Esophagus squamous epithelium (tissue), 4 donors: ENCODE results near the gene OR4A47.
"Not testable (repeated sequence)": the region's sequence is repeated elsewhere in the genome, so short reads cannot be mapped to it uniquely, and the experiment has no call there.

ENCODE experiments used
- POLR2A ChIP-seq, 4 donors: fragments of 450-650 bp; IDR thresholded peaks; one replicate each; pipeline ENCODE4 v1.6.1; 2017; ENCODE audit warnings: antibody characterized with exemption in 4 of 4, mild to moderate bottlenecking in 4 of 4, moderate library complexity in 3 of 4
- TF ChIP-seq, protein P1 (sequence below), 6 experiments: fragments of 450-650 bp in 4 of 6; fragments of 200-600 bp in 2 of 6; sonication (generic) in 2 of 6; IDR thresholded peaks; one replicate each; pipeline ENCODE4 v1.5.1; 2016 to 2019; ENCODE audit warnings: antibody characterized with exemption in 6 of 6, mild to moderate bottlenecking in 4 of 6, moderate library complexity in 4 of 6

DNA sequence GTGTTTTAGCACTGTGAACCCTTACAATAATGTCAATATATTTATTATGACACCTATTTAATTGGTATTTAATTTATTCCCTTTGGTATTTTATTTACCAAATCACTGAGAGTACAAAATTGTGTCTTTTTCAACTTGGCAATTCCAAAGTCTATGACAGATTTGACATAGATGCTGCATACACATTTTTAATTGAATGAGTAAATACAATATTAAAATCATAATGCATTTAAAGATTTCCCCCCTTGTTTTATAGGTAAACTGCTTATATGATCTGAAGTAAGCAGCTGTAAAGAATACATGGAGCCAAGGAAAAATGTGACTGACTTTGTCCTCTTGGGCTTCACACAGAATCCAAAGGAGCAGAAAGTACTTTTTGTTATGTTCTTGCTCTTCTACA, at the start of gene OR4A47:
- TF ChIP-seq, protein P1, sequence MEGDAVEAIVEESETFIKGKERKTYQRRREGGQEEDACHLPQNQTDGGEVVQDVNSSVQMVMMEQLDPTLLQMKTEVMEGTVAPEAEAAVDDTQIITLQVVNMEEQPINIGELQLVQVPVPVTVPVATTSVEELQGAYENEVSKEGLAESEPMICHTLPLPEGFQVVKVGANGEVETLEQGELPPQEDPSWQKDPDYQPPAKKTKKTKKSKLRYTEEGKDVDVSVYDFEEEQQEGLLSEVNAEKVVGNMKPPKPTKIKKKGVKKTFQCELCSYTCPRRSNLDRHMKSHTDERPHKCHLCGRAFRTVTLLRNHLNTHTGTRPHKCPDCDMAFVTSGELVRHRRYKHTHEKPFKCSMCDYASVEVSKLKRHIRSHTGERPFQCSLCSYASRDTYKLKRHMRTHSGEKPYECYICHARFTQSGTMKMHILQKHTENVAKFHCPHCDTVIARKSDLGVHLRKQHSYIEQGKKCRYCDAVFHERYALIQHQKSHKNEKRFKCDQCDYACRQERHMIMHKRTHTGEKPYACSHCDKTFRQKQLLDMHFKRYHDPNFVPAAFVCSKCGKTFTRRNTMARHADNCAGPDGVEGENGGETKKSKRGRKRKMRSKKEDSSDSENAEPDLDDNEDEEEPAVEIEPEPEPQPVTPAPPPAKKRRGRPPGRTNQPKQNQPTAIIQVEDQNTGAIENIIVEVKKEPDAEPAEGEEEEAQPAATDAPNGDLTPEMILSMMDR (IDR thresholded peaks at IDR 0.05): not testable (repeated sequence)
- not testable (repeated sequence) for TF ChIP-seq POLR2A (IDR thresholded peaks at IDR 0.05)
